ENCODE measurements around the gene PLA2G5. TPM values are rescaled to one million over a fixed set of nuclear protein-coding genes. Genes with fewer than 3 reads are reported as not detected.
"Not testable (repeated sequence)": the region's sequence is repeated elsewhere in the genome, so short reads cannot be mapped to it uniquely, and the experiment has no call there.

PLA2G5 gene
- total and polyA plus RNA-seq, 9 of the 15 experiments (the other 6 are each of a cell fraction or from before 2014, with no cell fraction given): not detected

- TF ChIP-seq HMBOX1 (IDR thresholded peaks at IDR 0.05) (0 out of 2 replicates have a peak, but pooled peaks have one; percentile 17), NCOR1 (IDR thresholded peaks at IDR 0.05) (peak; percentile 40; the same call in 1 of the 2 replicates), ARID1B (IDR thresholded peaks at IDR 0.05) (peak; percentile 32; the same call in 1 of the 2 replicates), CHD2 (IDR thresholded peaks at IDR 0.05; ENCODE audit: low read depth, low read length) (peak; percentile 26; the same call in 1 of the 2 replicates), ATF1 (CRISPR knock-in tag; IDR thresholded peaks at IDR 0.05) (no peak), ATF1 (tag; IDR thresholded peaks at IDR 0.05) (peak; percentile 36; the same call in 1 of the 2 replicates), ZFPM2 (CRISPR knock-in tag; IDR thresholded peaks at IDR 0.05) (no peak)
These were observed 40.6 kb upstream of the PLA2G5 start (continued) for GRCh38 chr1:20029178-20029912.

GRCh38 chr1:20030436-20031151, 39.4 kb upstream of the PLA2G5 start:
- H4K20me1 ChIP-seq (replicated peaks; ENCODE audit: control insufficient read depth, insufficient read depth, low read length); in situ Hi-C loops (cut with MboI); H3K4me3 ChIP-seq; H2AFZ ChIP-seq (ENCODE audit: low read depth, low read length); H3K4me2 ChIP-seq (ENCODE audit: insufficient read depth, low read length); BruUV-seq (replicated peaks); intact Hi-C loops (cut with micrococcal nuclease); DNase-seq (ENCODE audit: extremely low read depth in 1 of 4, low spot score in 3 of 4); H3K9me3 ChIP-seq (replicated peaks; ENCODE audit: control insufficient read depth, insufficient read depth, low read depth, low read length); H3K9me1 ChIP-seq (ENCODE audit: control insufficient read depth, insufficient read depth, low read length); H3K9ac ChIP-seq (ENCODE audit: insufficient read depth in 1 of 2, low read depth in 2 of 2, low read length in 2 of 2); ATAC-seq; H3K27ac ChIP-seq (ENCODE audit: extremely low read depth, low read depth, low read length); H3K79me2 ChIP-seq (ENCODE audit: control insufficient read depth, insufficient read depth, low read length); H3K36me3 ChIP-seq (ENCODE audit: control insufficient read depth, insufficient read depth, low read length); H3K4me1 ChIP-seq (replicated peaks in 1 of 2; ENCODE audit: control insufficient read depth in 2 of 2, insufficient read depth in 2 of 2, low read length in 2 of 2); POLR2A ChIA-PET; TF ChIP-seq NR4A1 (CRISPR knock-in tag; IDR thresholded peaks at IDR 0.05): not testable (repeated sequence)
- 4% methylated on average over 6 of the region's 6 CpGs for WGBS (ENCODE audit: insufficient coverage, low coverage, missing lambda C conversion rate)
- peaks cover 9 to 25% of the 10 kb centered on the region in 2 experiments; a peak in 4 of 5 replicates for H3K27me3 ChIP-seq (ENCODE audit: control insufficient read depth in 2 of 2, insufficient read depth in 2 of 2, low read length in 2 of 2)
- TF ChIP-seq SPI1 (IDR thresholded peaks at IDR 0.05; ENCODE audit: borderline replicate concordance, low read depth, low read length): peak; percentile 40; the same call in 1 of the 2 replicates
- peak; percentile 64; the same call in 1 of the 2 replicates for TF ChIP-seq CREB3 (tag; conservative IDR thresholded peaks at IDR 0.05; ENCODE audit: low read depth)
- TF ChIP-seq NR4A1 (tag; IDR thresholded peaks at IDR 0.05): peak; percentile 84
- 0 out of 2 replicates have a peak, but pooled peaks have one; percentile 12 for TF ChIP-seq SMAD4 (CRISPR knock-in tag; conservative IDR thresholded peaks at IDR 0.05)
- FAIRE-seq: peak; percentile 15
- CTCF ChIA-PET (ENCODE audit: low intra/inter-chr PET ratio): interaction anchor here (0.7 kb wide), 1 partner anchor 79 kb away, joined by 3 read pairs; no protein-coding TSS in a partner anchor

Measured in K562 (cell line).